Hindlimb muscle (tissue), 1 donor: ENCODE results near the gene CHST11. TPM values are rescaled to one million over a fixed set of nuclear protein-coding genes. Genes with fewer than 3 reads are reported as not detected.
"Not testable (repeated sequence)": the region's sequence is repeated elsewhere in the genome, so short reads cannot be mapped to it uniquely, and the experiment has no call there.

Experiments
- DNase-seq: peaks from one replicate; pipeline ENCODE4 v3.0.0-alpha.2; 2013
- polyA plus RNA-seq: library from polyadenylated mRNA; unstranded; fragments of 120-200 nt; gene quantifications from one replicate; pipeline ENCODE4 v1.2.1, GENCODE V29; 2013; ENCODE audit not compliant: insufficient read length

CHST11 gene
- polyA plus RNA-seq, 1 donor = 4.0 TPM

- DNase-seq = no peak
These were observed 319.0 kb downstream of the CHST11 start for GRCh38 chr12:104775731-104776231.

GRCh38 chr12:104779134-104779533, 322.4 kb downstream of the CHST11 start:
- no peak for DNase-seq

GRCh38 chr12:104782296-104782695, 325.5 kb downstream of the CHST11 start:
- no peak for DNase-seq

- no peak for DNase-seq
These were observed 327.8 kb downstream of the CHST11 start for GRCh38 chr12:104784592-104784991.

- DNase-seq = no peak
These were observed 329.1 kb downstream of the CHST11 start for GRCh38 chr12:104785886-104786285.

- no peak for DNase-seq
These were observed 329.6 kb downstream of the CHST11 start for GRCh38 chr12:104786352-104786751.

- no peak for DNase-seq
These were observed 332.1 kb downstream of the CHST11 start for GRCh38 chr12:104788840-104789271.

- DNase-seq = no peak
These were observed 333.8 kb downstream of the CHST11 start for GRCh38 chr12:104790296-104791125.

- peak; percentile 79 for DNase-seq
These were observed 335.8 kb downstream of the CHST11 start for GRCh38 chr12:104792570-104792969.

- no peak for DNase-seq
These were observed 336.5 kb downstream of the CHST11 start for GRCh38 chr12:104793285-104793684.

- DNase-seq = no peak
These were observed 337.2 kb downstream of the CHST11 start for GRCh38 chr12:104793968-104794367.

GRCh38 chr12:104796475-104796862, 339.7 kb downstream of the CHST11 start:
- DNase-seq = no peak

GRCh38 chr12:104799458-104799857, 342.7 kb downstream of the CHST11 start:
- no peak for DNase-seq

GRCh38 chr12:104801005-104801404, 344.3 kb downstream of the CHST11 start:
- no peak for DNase-seq

- DNase-seq = no peak
These were observed 344.7 kb downstream of the CHST11 start for GRCh38 chr12:104801427-104801826.

GRCh38 chr12:104802208-104802607, 345.5 kb downstream of the CHST11 start:
- DNase-seq = no peak

- no peak for DNase-seq
These were observed 348.4 kb downstream of the CHST11 start for GRCh38 chr12:104805186-104805585.

GRCh38 chr12:104806194-104806593, 349.4 kb downstream of the CHST11 start:
- DNase-seq = not testable (repeated sequence)

- DNase-seq = no peak
These were observed 352.5 kb downstream of the CHST11 start for GRCh38 chr12:104809251-104809650.

GRCh38 chr12:104809706-104810385, 353.1 kb downstream of the CHST11 start:
- DNase-seq = no peak
